HCT116 (cell line): ENCODE results near the gene ANXA4. TPM values are rescaled to one million over a fixed set of nuclear protein-coding genes. Genes with fewer than 3 reads are reported as not detected.

Experiments
- ATAC-seq: fragments of 200-7000 bp; cut with Tn5 transposase; 2 replicates; pipeline ENCODE4 v1.9.1; 2020; ENCODE audit warnings: mild to moderate bottlenecking, moderate library complexity
- BruUV-seq: library from RNA; stranded (reverse); fragments of 400-500 nt; replicated peaks from 2 replicates; lab custom pipeline; 2021; lab: Mats Ljungman, UMichigan
- CTCF ChIA-PET: fragments of 300-600 bp; sonication (Branson Sonifier 250); formaldehyde crosslinking; loops from one replicate; lab custom pipeline; 2021; ENCODE audit warnings: antibody characterized with exemption; lab: Charles Lee
- POLR2A ChIA-PET: fragments of 300-600, 350-600 bp; sonication (Branson Sonifier 250); formaldehyde crosslinking; loops from one replicate; lab custom pipeline; 2021; ENCODE audit warnings: antibody characterized with exemption; lab: Charles Lee
- RAD21 ChIA-PET, 2 experiments: fragments of 300-600 bp; sonication (Branson Sonifier 250); formaldehyde crosslinking; loops; one replicate each; lab custom pipeline; 2023; ENCODE audit warnings: low total read pairs in 2 of 2; ENCODE audit not compliant: uncharacterized antibody in 2 of 2, unreplicated experiment in 2 of 2, low non-redundant PET in 1 of 2; lab: Charles Lee
- DNase-seq: peaks from one replicate; pipeline ENCODE4 v3.0.0-alpha.2; 2010; ENCODE audit warnings: low read depth, low spot score
- H2AFZ ChIP-seq: fragments of 200-600 bp; shearing (Covaris generic), sonication (generic); 2 replicates; pipeline ENCODE4 v1.6.1; 2017; ENCODE audit warnings: low read depth, mixed run types, mixed read lengths, antibody characterized with exemption, low read length; ENCODE audit not compliant: poor library complexity, severe bottlenecking
- H3K27ac ChIP-seq: 2 replicates; pipeline ENCODE4 v1.5.1; 2012; ENCODE audit warnings: low read depth, low read length
- H3K27me3 ChIP-seq: fragments of 200-600 bp; sonication (generic); 2 replicates; pipeline ENCODE4 v1.6.1; 2016; ENCODE audit warnings: mixed run types, low read length, mixed read lengths; ENCODE audit not compliant: insufficient read depth
- H3K36me3 ChIP-seq, 2 experiments: fragments of 200-500 bp in 1 of 2; fragments of 200-600 bp in 1 of 2; sonication (Bioruptor generic) in 1 of 2; sonication (generic) in 1 of 2; 2 replicates each; pipeline versions ENCODE4 v1.5.1 to v1.6.1; 2014 to 2016; ENCODE audit warnings: low read length in 2 of 2, inconsistent platforms in 1 of 2, mixed read lengths in 1 of 2, mixed run types in 1 of 2; ENCODE audit not compliant: insufficient read depth in 2 of 2, control insufficient read depth in 1 of 2
- H3K4me1 ChIP-seq, 2 experiments: fragments of 200-600 bp in 1 of 2; sonication (generic) in 1 of 2; 2 replicates each; pipeline versions ENCODE4 v1.5.1 to v1.6.1; 2012 to 2017; ENCODE audit warnings: low read length in 2 of 2, inconsistent platforms in 1 of 2, mild to moderate bottlenecking in 1 of 2, mixed read lengths in 1 of 2, mixed run types in 1 of 2, moderate library complexity in 1 of 2; ENCODE audit not compliant: insufficient read depth in 2 of 2, control insufficient read depth in 1 of 2
- H3K4me2 ChIP-seq: fragments of 200-600 bp; sonication (generic); 2 replicates; pipeline ENCODE4 v1.6.1; 2017; ENCODE audit warnings: mixed run types, low read length, mixed read lengths
- H3K4me3 ChIP-seq, 2 experiments: fragments of 200-600 bp in 1 of 2; sonication (generic) in 1 of 2; replicated peaks in 1 of 2; 2 replicates each; pipeline ENCODE4 v1.5.1; 2011 to 2016; ENCODE audit warnings: low read length in 2 of 2, control low read depth in 1 of 2, low read depth in 1 of 2, mild to moderate bottlenecking in 1 of 2, mixed read lengths in 1 of 2, mixed run types in 1 of 2
- H3K79me2 ChIP-seq: fragments of 200-600 bp; sonication (generic); 2 replicates; pipeline ENCODE4 v1.6.1; 2017; ENCODE audit warnings: mild to moderate bottlenecking, mixed run types, low read length, moderate library complexity, mixed read lengths; ENCODE audit not compliant: insufficient read depth
- H3K9ac ChIP-seq: fragments of 200-600 bp; sonication (generic); 2 replicates; pipeline ENCODE4 v1.6.1; 2016; ENCODE audit warnings: low read length, mixed read lengths
- H3K9me2 ChIP-seq: fragments of 200-600 bp; sonication (generic), shearing (Covaris generic); 2 replicates; pipeline ENCODE4 v1.6.1; 2017; ENCODE audit warnings: mixed run types, mild to moderate bottlenecking, moderate library complexity; ENCODE audit not compliant: insufficient read depth
- H3K9me3 ChIP-seq, 2 experiments: fragments of 200-500 bp in 1 of 2; fragments of 200-600 bp in 1 of 2; sonication (Bioruptor generic) in 1 of 2; sonication (generic) in 1 of 2; 2 replicates each; pipeline ENCODE4 v1.6.1; 2014 to 2017; ENCODE audit warnings: low read length in 2 of 2, mixed read lengths in 2 of 2, inconsistent platforms in 1 of 2, low read depth in 1 of 2, mild to moderate bottlenecking in 1 of 2, mixed run types in 1 of 2, moderate library complexity in 1 of 2; ENCODE audit not compliant: control insufficient read depth in 1 of 2, insufficient read depth in 1 of 2
- H4K20me1 ChIP-seq: fragments of 200-600 bp; sonication (generic), shearing (Covaris generic); 2 replicates; pipeline ENCODE4 v1.6.1; 2017; ENCODE audit warnings: mixed run types, mild to moderate bottlenecking, moderate library complexity; ENCODE audit not compliant: insufficient read depth
- ATF3 ChIP-seq: IDR thresholded peaks from 2 replicates; pipeline ENCODE4 v1.6.1; 2012
- EGR1 ChIP-seq: IDR thresholded peaks from 2 replicates; pipeline ENCODE4 v1.6.1; 2012; ENCODE audit warnings: low read depth
- ELF1 ChIP-seq: IDR thresholded peaks from 2 replicates; pipeline ENCODE4 v1.6.1; 2012; ENCODE audit warnings: low read depth, borderline replicate concordance
- EZH2phosphoT487 ChIP-seq: fragments of 200-600 bp; IDR thresholded peaks from 2 replicates; pipeline ENCODE4 v1.6.1; 2018; ENCODE audit warnings: antibody characterized with exemption, borderline replicate concordance
- FOSL1 ChIP-seq: IDR thresholded peaks from 2 replicates; pipeline ENCODE4 v1.6.1; 2012; ENCODE audit warnings: low read depth
- POLR2A ChIP-seq: IDR thresholded peaks from 2 replicates; pipeline ENCODE4 v1.7.0; 2011; ENCODE audit warnings: borderline replicate concordance; ENCODE audit not compliant: insufficient read depth, insufficient read length; ENCODE audit errors: extremely low read depth
- POLR2AphosphoS5 ChIP-seq: IDR thresholded peaks from 2 replicates; pipeline ENCODE4 v1.6.1; 2011; ENCODE audit warnings: mild to moderate bottlenecking, low read depth, low read length, moderate library complexity
- RAD21 ChIP-seq: IDR thresholded peaks from 2 replicates; pipeline ENCODE4 v1.6.1; 2012; ENCODE audit warnings: low read depth, mild to moderate bottlenecking
- SIN3A ChIP-seq: IDR thresholded peaks from 2 replicates; pipeline ENCODE4 v1.6.1; 2012; ENCODE audit warnings: low read depth
- SP1 ChIP-seq: IDR thresholded peaks from 2 replicates; pipeline ENCODE4 v1.6.1; 2012; ENCODE audit warnings: low read depth
- TCF7L2 ChIP-seq: IDR thresholded peaks from 2 replicates; pipeline ENCODE4 v1.7.0; 2011; ENCODE audit warnings: borderline replicate concordance, inconsistent platforms; ENCODE audit not compliant: insufficient read depth, insufficient read length; ENCODE audit errors: extremely low read depth
- YY1 ChIP-seq: IDR thresholded peaks from 2 replicates; pipeline ENCODE4 v1.6.1; 2011; ENCODE audit warnings: low read length, low read depth, moderate library complexity, mild to moderate bottlenecking; ENCODE audit not compliant: insufficient replicate concordance; ENCODE audit errors: extremely low read depth
- ZNF274 ChIP-seq: fragments of 200-500 bp; sonication (Bioruptor generic); IDR thresholded peaks from 2 replicates; pipeline ENCODE4 v1.6.1; 2014; ENCODE audit warnings: mild to moderate bottlenecking, low read depth, low read length, inconsistent platforms
- intact Hi-C: fragments of 100-400 bp; cut with micrococcal nuclease; formaldehyde crosslinking; loops from 2 replicates; pipeline ENCODE4 v1.10.0; 2022
- total RNA-seq: library from RNA; stranded (reverse); gene quantifications from one replicate; pipeline ENCODE4 v1.2.1, GENCODE V29; 2021; ENCODE audit not compliant: unreplicated experiment
- TF ChIP-seq, protein P1 (sequence below): IDR thresholded peaks from 2 replicates; pipeline ENCODE4 v1.6.1; 2012
- TF ChIP-seq, protein P2 (sequence below): IDR thresholded peaks from 2 replicates; pipeline ENCODE4 v1.6.1; 2012; ENCODE audit warnings: low read depth

The ANXA4 gene
- total RNA-seq, 1 experiment from 2014 or later = 64.6 TPM

DNA sequence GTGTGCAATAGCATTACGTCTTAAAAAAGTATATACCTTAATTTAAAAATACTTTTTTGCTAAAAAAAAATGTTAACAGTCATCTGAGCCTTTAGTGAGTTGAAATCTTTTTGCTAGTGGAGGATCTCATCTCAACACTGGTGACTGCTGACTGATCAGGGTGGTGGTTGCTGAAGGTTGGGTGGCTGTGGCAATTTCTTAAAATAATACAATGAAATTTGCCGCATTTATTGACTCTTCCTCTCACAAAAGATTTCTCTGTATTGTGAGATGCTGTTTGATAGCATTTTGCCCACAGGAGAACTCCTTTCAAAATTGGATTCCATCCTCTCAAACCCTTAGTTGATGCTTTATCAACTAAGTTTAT, 46.1 kb upstream of the ANXA4 start:
- Histone ChIP-seq H3K9me2 (no peaks in the 10 kb centered on the region), H3K27me3 (no peaks in the 10 kb centered on the region), H3K9ac (no peak overlapping the region), H3K27ac (no peak overlapping the region), H3K9me3 (no peaks in the 10 kb centered on the region), H3K79me2 (no peaks in the 10 kb centered on the region), H3K4me1 (peaks cover 4 to 13% of the 10 kb centered on the region in 2 experiments; a peak in 1 of 4 replicates), H4K20me1 (no peaks in the 10 kb centered on the region), H3K36me3 (no peaks in the 10 kb centered on the region), H3K4me3 (no peak overlapping the region), H3K4me2 (no peak overlapping the region), H2AFZ (no peak overlapping the region)
- POLR2A ChIA-PET = no interaction called here
- BruUV-seq = no TSS peak
- no peak for DNase-seq
- CTCF ChIA-PET = no interaction called here
- RAD21 ChIA-PET = no interaction called here
- no peak for ATAC-seq
- TF ChIP-seq EZH2phosphoT487 (no peak), POLR2A (no peak), ZNF274 (no peak), SP1 (no peak), FOSL1 (no peak), ATF3 (no peak), TCF7L2 (no peak), SIN3A (no peak), YY1 (no peak), ELF1 (no peak)
- TF ChIP-seq, protein P1, sequence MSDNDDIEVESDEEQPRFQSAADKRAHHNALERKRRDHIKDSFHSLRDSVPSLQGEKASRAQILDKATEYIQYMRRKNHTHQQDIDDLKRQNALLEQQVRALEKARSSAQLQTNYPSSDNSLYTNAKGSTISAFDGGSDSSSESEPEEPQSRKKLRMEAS = no peak
- intact Hi-C loops = no loop called here

- H3K4me1 ChIP-seq = peaks cover 3% of the 10 kb centered on the region in 2 experiments; a peak in 1 of 4 replicates
- H3K9me2 ChIP-seq = no peaks in the 10 kb centered on the region
- DNase-seq (no peak), ATAC-seq (no peak)
- no peak overlapping the region for H3K4me3 ChIP-seq
- no peaks in the 10 kb centered on the region for H3K36me3 ChIP-seq
- H3K27me3 ChIP-seq = no peaks in the 10 kb centered on the region
- RAD21 ChIA-PET = no interaction called here
- CTCF ChIA-PET = no interaction called here
- no peaks in the 10 kb centered on the region for H4K20me1 ChIP-seq
- BruUV-seq = no TSS peak
- no peaks in the 10 kb centered on the region for H3K9me3 ChIP-seq
- no peak overlapping the region for H3K27ac ChIP-seq
- no peaks in the 10 kb centered on the region for H3K79me2 ChIP-seq
- intact Hi-C loops = no loop called here
- POLR2A ChIA-PET = no interaction called here
- no peak overlapping the region for H3K4me2 ChIP-seq
- H3K9ac ChIP-seq = no peak overlapping the region
- no peak overlapping the region for H2AFZ ChIP-seq
- no peak for TF ChIP-seq RAD21
- TF ChIP-seq TCF7L2 = no peak
- TF ChIP-seq POLR2AphosphoS5 = no peak
- no peak for TF ChIP-seq SIN3A
- TF ChIP-seq YY1 = no peak
- TF ChIP-seq, protein P2, sequence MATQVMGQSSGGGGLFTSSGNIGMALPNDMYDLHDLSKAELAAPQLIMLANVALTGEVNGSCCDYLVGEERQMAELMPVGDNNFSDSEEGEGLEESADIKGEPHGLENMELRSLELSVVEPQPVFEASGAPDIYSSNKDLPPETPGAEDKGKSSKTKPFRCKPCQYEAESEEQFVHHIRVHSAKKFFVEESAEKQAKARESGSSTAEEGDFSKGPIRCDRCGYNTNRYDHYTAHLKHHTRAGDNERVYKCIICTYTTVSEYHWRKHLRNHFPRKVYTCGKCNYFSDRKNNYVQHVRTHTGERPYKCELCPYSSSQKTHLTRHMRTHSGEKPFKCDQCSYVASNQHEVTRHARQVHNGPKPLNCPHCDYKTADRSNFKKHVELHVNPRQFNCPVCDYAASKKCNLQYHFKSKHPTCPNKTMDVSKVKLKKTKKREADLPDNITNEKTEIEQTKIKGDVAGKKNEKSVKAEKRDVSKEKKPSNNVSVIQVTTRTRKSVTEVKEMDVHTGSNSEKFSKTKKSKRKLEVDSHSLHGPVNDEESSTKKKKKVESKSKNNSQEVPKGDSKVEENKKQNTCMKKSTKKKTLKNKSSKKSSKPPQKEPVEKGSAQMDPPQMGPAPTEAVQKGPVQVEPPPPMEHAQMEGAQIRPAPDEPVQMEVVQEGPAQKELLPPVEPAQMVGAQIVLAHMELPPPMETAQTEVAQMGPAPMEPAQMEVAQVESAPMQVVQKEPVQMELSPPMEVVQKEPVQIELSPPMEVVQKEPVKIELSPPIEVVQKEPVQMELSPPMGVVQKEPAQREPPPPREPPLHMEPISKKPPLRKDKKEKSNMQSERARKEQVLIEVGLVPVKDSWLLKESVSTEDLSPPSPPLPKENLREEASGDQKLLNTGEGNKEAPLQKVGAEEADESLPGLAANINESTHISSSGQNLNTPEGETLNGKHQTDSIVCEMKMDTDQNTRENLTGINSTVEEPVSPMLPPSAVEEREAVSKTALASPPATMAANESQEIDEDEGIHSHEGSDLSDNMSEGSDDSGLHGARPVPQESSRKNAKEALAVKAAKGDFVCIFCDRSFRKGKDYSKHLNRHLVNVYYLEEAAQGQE = no peak
- no peak for TF ChIP-seq EGR1
- TF ChIP-seq, protein P1 = no peak
- no peak for TF ChIP-seq POLR2A
- no peak for TF ChIP-seq ZNF274
- TF ChIP-seq FOSL1 = no peak
These were observed 41.6 kb upstream of the ANXA4 start for GRCh38 chr2:69700381-69700780.
